ENCODE data around the gene ATF6. TPM values are rescaled to one million over a fixed set of nuclear protein-coding genes. Genes with fewer than 3 reads are reported as not detected.

The ATF6 gene
- total and polyA plus RNA-seq, 2 of the 8 experiments (the other 6 are each of a cell fraction or from before 2014, with no cell fraction given): 4.6 to 10.0 TPM

GRCh38 chr1:162003830-162004215, 237.7 kb downstream of the ATF6 start (continued):
- TF ChIP-seq HDAC6 (IDR thresholded peaks at IDR 0.05; ENCODE audit: low read depth, low read length): no peak

All from H1 (cell line).